ENCODE measurements around the gene TGM2. TPM values are rescaled to one million over a fixed set of nuclear protein-coding genes. Genes with fewer than 3 reads are reported as not detected.

TGM2 gene
- total and polyA plus RNA-seq, 2 donors (not counting 3 experiments of a cell fraction or from before 2014, with no cell fraction given) = 861 to 868 TPM

- FAIRE-seq (no peak), DNase-seq (ENCODE audit: low read depth, low spot score) (no peak)
- Histone ChIP-seq H3K4me3 (replicated peaks in 1 of 3; ENCODE audit: insufficient read depth in 1 of 3, low read depth in 1 of 3, low read length in 3 of 3) (no peak overlapping the region), H3K9ac (replicated peaks; ENCODE audit: extremely low read depth, insufficient read depth, low read length) (no peak overlapping the region), H3K36me3 (ENCODE audit: control insufficient read depth in 2 of 2, extremely low read depth in 1 of 2, insufficient read depth in 2 of 2, low read length in 2 of 2) (peaks cover 40 to 77% of the 10 kb centered on the region in 2 experiments), H2AFZ (ENCODE audit: low read depth, low read length) (no peak overlapping the region), H3K9me3 (replicated peaks; ENCODE audit: control insufficient read depth, insufficient read depth, low read length) (no peaks in the 10 kb centered on the region), H3K27me3 (ENCODE audit: control insufficient read depth in 2 of 2, insufficient read depth in 2 of 2, low read length in 2 of 2) (no peaks in the 10 kb centered on the region), H3K9me1 (replicated peaks; ENCODE audit: control insufficient read depth, extremely low read depth, insufficient read depth, low read length) (no peaks in the 10 kb centered on the region), H3K27ac (ENCODE audit: insufficient read depth, low read depth, low read length) (peak overlapping the region; percentile 93), H4K20me1 (replicated peaks; ENCODE audit: control insufficient read depth, extremely low read depth, insufficient read depth, low read length) (no peaks in the 10 kb centered on the region), H3K4me2 (ENCODE audit: insufficient read depth, low read length) (no peak overlapping the region), H3K4me1 (ENCODE audit: control insufficient read depth, extremely low read depth, insufficient read depth, low read length) (peaks cover 80% of the 10 kb centered on the region), H3K79me2 (ENCODE audit: control insufficient read depth, insufficient read depth, low read length) (peaks cover 31% of the 10 kb centered on the region)
- ChIA-PET CTCF (interaction anchor here (0.6 to 5.2 kb wide), 5 partner anchors 13 to 582 kb away, joined by 3 to 42 read pairs (median 3); no protein-coding TSS in a partner anchor), POLR2A (interaction anchor here (0.7 to 2.9 kb wide), 3 partner anchors 9 to 18 kb away, joined by 5 to 12 read pairs (median 8); no protein-coding TSS in a partner anchor)
- BruUV-seq (replicated peaks) = no TSS peak
- TF ChIP-seq MAX (IDR thresholded peaks at IDR 0.05; ENCODE audit: insufficient read depth, insufficient read length) (no peak), JUN (IDR thresholded peaks at IDR 0.05; ENCODE audit: borderline replicate concordance, insufficient read depth, insufficient read length, low read depth) (no peak), POLR2AphosphoS5 (IDR thresholded peaks at IDR 0.05; ENCODE audit: insufficient read depth, low read depth, low read length) (no peak), CTCF (IDR thresholded peaks at IDR 0.05; ENCODE audit: extremely low read depth in 1 of 2, insufficient read depth in 1 of 2, low read depth in 1 of 2, low read length in 2 of 2) (no peak), FOS (IDR thresholded peaks at IDR 0.05; ENCODE audit: borderline replicate concordance, insufficient read depth, low read length) (no peak), MYC (IDR thresholded peaks at IDR 0.05; ENCODE audit: low read depth, low read length) (no peak), EZH2 (IDR thresholded peaks at IDR 0.05; ENCODE audit: borderline replicate concordance, low read depth, low read length, severe bottlenecking) (no peak), GATA2 (IDR thresholded peaks at IDR 0.05; ENCODE audit: insufficient read depth, insufficient read length, low read depth, low read length) (no peak), POLR2A (IDR thresholded peaks at IDR 0.05; ENCODE audit: low read depth, low read length) (no peak)
- intact Hi-C loops (cut with micrococcal nuclease) (no loop called here), dilution Hi-C loops (cut with MboI; ENCODE audit: extremely low pct_ligation_motif_present, low sequenced_read_pairs) (no loop called here)
These were observed 18.9 kb downstream of the TGM2 start for GRCh38 chr20:38146156-38146555.
